Brain microvascular endothelial cell (primary cell): Measurements from ENCODE around the gene AGPS.
"Not testable (repeated sequence)": the region's sequence is repeated elsewhere in the genome, so short reads cannot be mapped to it uniquely, and the experiment has no call there.

ENCODE experiments used
- DNase-seq: peaks from one replicate; pipeline ENCODE4 v3.0.0-alpha.2; 2020
- H3K27ac ChIP-seq: fragments of 250-450 bp; sonication (Bioruptor Pico); 2 replicates; pipeline ENCODE4 v1.5.1; 2020; ENCODE audit warnings: mild to moderate bottlenecking, moderate library complexity
- H3K27me3 ChIP-seq: fragments of 250-450 bp; sonication (Bioruptor Pico); replicated peaks from 2 replicates; pipeline ENCODE4 v1.5.1; 2020; ENCODE audit warnings: mild to moderate bottlenecking
- H3K36me3 ChIP-seq: fragments of 250-450 bp; sonication (Bioruptor Pico); replicated peaks from 2 replicates; pipeline ENCODE4 v1.5.1; 2020; ENCODE audit warnings: mild to moderate bottlenecking
- H3K4me3 ChIP-seq: 2 replicates; pipeline ENCODE4 v1.5.1; 2011; ENCODE audit warnings: low read depth, mild to moderate bottlenecking, control low read depth, low read length, moderate library complexity
- CTCF ChIP-seq: IDR thresholded peaks from 2 replicates; pipeline ENCODE4 v1.5.1; 2011; ENCODE audit warnings: low read depth, mild to moderate bottlenecking, moderate library complexity, low read length, control low read depth, inconsistent platforms; ENCODE audit errors: missing control alignments
- in situ Hi-C: cut with HindIII; loops from 2 replicates; pipeline ENCODE4 v1.10.0; 2017; ENCODE audit warnings: low sequenced_read_pairs, low pct_ligation_motif_present

Gene AGPS

GRCh38 chr2:177355874-177356273 is 36.7 kb upstream of the AGPS start:
- in situ Hi-C loops = no loop called here
- DNase-seq = no peak
- Histone ChIP-seq H3K4me3 (no peak overlapping the region), H3K27me3 (no peaks in the 10 kb centered on the region), H3K36me3 (no peaks in the 10 kb centered on the region), H3K27ac (no peak overlapping the region)
- no peak for TF ChIP-seq CTCF

- no peaks in the 10 kb centered on the region for H3K36me3 ChIP-seq
- in situ Hi-C loops = no loop called here
- no peaks in the 10 kb centered on the region for H3K27me3 ChIP-seq
- no peak overlapping the region for H3K27ac ChIP-seq
- no peak overlapping the region for H3K4me3 ChIP-seq
- TF ChIP-seq CTCF = no peak
- DNase-seq = no peak
These were observed 32.6 kb upstream of the AGPS start for GRCh38 chr2:177359836-177360595.

DNA sequence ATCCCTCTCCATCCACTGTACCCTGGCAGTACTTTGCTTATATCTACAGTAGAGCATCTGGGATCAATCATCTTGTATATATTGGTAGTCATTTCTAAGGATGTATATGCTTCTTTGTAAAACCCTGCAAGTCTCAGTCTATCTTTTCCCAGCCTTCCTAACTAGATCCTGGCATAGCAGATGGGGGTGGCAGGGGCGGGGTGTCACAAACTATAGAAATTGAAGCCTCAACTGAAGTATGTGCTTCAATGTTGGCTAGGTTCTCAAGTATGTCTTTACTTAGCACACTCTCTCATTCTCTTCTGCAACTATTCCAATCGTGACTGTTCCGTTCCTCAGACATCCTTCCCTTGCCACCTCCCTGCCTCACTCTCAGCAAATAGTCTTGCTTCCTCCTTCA is 30.1 kb upstream of the AGPS start:
- no peak overlapping the region for H3K4me3 ChIP-seq
- H3K36me3 ChIP-seq = no peaks in the 10 kb centered on the region
- no peak for DNase-seq
- no peak overlapping the region for H3K27ac ChIP-seq
- H3K27me3 ChIP-seq = no peaks in the 10 kb centered on the region
- in situ Hi-C loops = no loop called here
- TF ChIP-seq CTCF = no peak

DNA sequence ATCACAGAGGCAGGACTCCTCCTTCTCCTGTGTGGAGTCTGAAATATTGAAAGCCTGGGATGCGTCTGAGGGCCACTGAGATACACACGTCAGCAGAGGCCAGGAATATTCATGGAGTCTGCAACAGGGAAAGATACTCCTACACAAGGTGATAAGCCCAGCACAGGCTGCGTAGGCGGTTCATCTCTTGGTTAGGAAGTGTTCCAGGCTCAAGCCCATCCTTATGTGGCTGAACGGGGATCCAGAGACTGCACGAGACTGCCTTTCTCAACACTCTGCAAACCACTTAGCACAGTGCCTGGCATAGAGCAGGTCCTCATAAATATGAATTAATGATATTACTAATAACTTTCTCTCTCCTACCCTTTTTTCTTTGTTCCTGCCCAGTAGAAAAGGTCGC is 29.2 kb upstream of the AGPS start:
- in situ Hi-C loops = no loop called here

GRCh38 chr2:177365764-177366163 is 26.8 kb upstream of the AGPS start:
- H3K36me3 ChIP-seq = not testable (repeated sequence)

More for the DNA sequence above, 29.2 kb upstream of the AGPS start:
- no peaks in the 10 kb centered on the region for H3K36me3 ChIP-seq
- no peak overlapping the region for H3K4me3 ChIP-seq
- no peak for TF ChIP-seq CTCF
- DNase-seq = no peak
- no peak overlapping the region for H3K27ac ChIP-seq
- H3K27me3 ChIP-seq = no peaks in the 10 kb centered on the region

GRCh38 chr2:177368023-177368422 is 24.6 kb upstream of the AGPS start:
- in situ Hi-C loops, H3K27me3 ChIP-seq, H3K36me3 ChIP-seq, DNase-seq, H3K27ac ChIP-seq, H3K4me3 ChIP-seq: not testable (repeated sequence)

More at GRCh38 chr2:177365764-177366163, 26.8 kb upstream of the AGPS start:
- H3K27me3 ChIP-seq, DNase-seq, H3K4me3 ChIP-seq, in situ Hi-C loops, H3K27ac ChIP-seq: not testable (repeated sequence)

DNA sequence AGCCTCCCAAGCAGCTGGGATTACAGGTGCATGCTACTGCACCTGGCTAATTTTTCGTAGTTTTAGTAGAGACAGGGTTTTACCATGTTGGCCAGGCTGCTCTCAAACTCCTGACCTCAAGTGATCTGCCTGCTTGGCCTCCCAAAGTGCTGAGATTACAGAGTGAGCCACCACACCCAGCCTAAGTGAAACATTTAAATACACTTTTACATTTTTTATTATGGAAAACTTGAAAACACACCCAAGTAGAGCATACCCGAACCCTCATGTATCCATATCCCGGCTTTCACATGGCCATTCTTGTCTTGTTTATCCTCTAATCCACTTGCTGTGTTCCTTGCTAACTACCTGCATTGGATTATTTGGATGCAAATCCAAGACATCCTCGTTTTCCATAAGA is 13.2 kb upstream of the AGPS start:
- no peaks in the 10 kb centered on the region for H3K27me3 ChIP-seq
- no peak for TF ChIP-seq CTCF
- no peak overlapping the region for H3K27ac ChIP-seq
- no peak for DNase-seq
- in situ Hi-C loops = no loop called here
- H3K36me3 ChIP-seq = no peaks in the 10 kb centered on the region
- H3K4me3 ChIP-seq = no peak overlapping the region
